ENCODE measurements around the gene LVRN.

LVRN gene

GRCh38 chr5:115949096-115949495 lies 13.2 kb upstream of the LVRN start:
- in situ Hi-C loops (cut with HindIII; ENCODE audit: low pct_ligation_motif_present, low sequenced_read_pairs), result no loop called here
- Histone ChIP-seq H3K27ac (no peak overlapping the region), H3K36me3 (replicated peaks) (no peaks in the 10 kb centered on the region), H3K4me3 (ENCODE audit: low read depth, low read length) (no peak overlapping the region), H3K27me3 (replicated peaks) (no peaks in the 10 kb centered on the region)
- DNase-seq, result peak; percentile 22
- no peak for TF ChIP-seq CTCF (IDR thresholded peaks at IDR 0.05; ENCODE audit: low read depth, low read length, missing control alignments)

- H3K27me3 ChIP-seq (replicated peaks), result no peaks in the 10 kb centered on the region
- no peaks in the 10 kb centered on the region for H3K36me3 ChIP-seq (replicated peaks)
- no peak for TF ChIP-seq CTCF (IDR thresholded peaks at IDR 0.05; ENCODE audit: low read depth, low read length, missing control alignments)
- DNase-seq, result no peak
- H3K27ac ChIP-seq, result no peak overlapping the region
- H3K4me3 ChIP-seq (ENCODE audit: low read depth, low read length), result no peak overlapping the region
- in situ Hi-C loops (cut with HindIII; ENCODE audit: low pct_ligation_motif_present, low sequenced_read_pairs), result no loop called here
These were observed 9.7 kb upstream of the LVRN start for GRCh38 chr5:115952588-115952987.

- in situ Hi-C loops (cut with HindIII; ENCODE audit: low pct_ligation_motif_present, low sequenced_read_pairs), result no loop called here
- no peak for TF ChIP-seq CTCF (IDR thresholded peaks at IDR 0.05; ENCODE audit: low read depth, low read length, missing control alignments)
- DNase-seq, result no peak
- Histone ChIP-seq H3K27me3 (replicated peaks) (no peaks in the 10 kb centered on the region), H3K36me3 (replicated peaks) (no peaks in the 10 kb centered on the region), H3K27ac (no peak overlapping the region), H3K4me3 (ENCODE audit: low read depth, low read length) (no peak overlapping the region)
These were observed 8.1 kb upstream of the LVRN start for GRCh38 chr5:115954144-115954543.

- no peak overlapping the region for H3K4me3 ChIP-seq (ENCODE audit: low read depth, low read length)
- DNase-seq, result no peak
- H3K27ac ChIP-seq, result no peak overlapping the region
- no peaks in the 10 kb centered on the region for H3K36me3 ChIP-seq (replicated peaks)
- in situ Hi-C loops (cut with HindIII; ENCODE audit: low pct_ligation_motif_present, low sequenced_read_pairs), result no loop called here
- TF ChIP-seq CTCF (IDR thresholded peaks at IDR 0.05; ENCODE audit: low read depth, low read length, missing control alignments), result no peak
- no peaks in the 10 kb centered on the region for H3K27me3 ChIP-seq (replicated peaks)
These were observed 5.3 kb upstream of the LVRN start for GRCh38 chr5:115956957-115957356.

- no peaks in the 10 kb centered on the region for H3K36me3 ChIP-seq (replicated peaks)
- TF ChIP-seq CTCF (IDR thresholded peaks at IDR 0.05; ENCODE audit: low read depth, low read length, missing control alignments), result no peak
- in situ Hi-C loops (cut with HindIII; ENCODE audit: low pct_ligation_motif_present, low sequenced_read_pairs), result no loop called here
- no peak for DNase-seq
- no peak overlapping the region for H3K27ac ChIP-seq
- peaks cover 4% of the 10 kb centered on the region for H3K27me3 ChIP-seq (replicated peaks)
- peak overlapping the region; percentile 56 for H3K4me3 ChIP-seq (ENCODE audit: low read depth, low read length)
These were observed 665 bp upstream of the LVRN start for GRCh38 chr5:115961381-115962238.

All from brain microvascular endothelial cell (primary cell).